NCI-H748 (cell line): ENCODE data around the gene RAB29.

Source experiments
- DNase-seq: peaks from one replicate; lab custom pipeline; 2025; ENCODE audit not compliant: unreplicated experiment; lab: John Stamatoyannopoulos, UW

The RAB29 gene

GRCh38 chr1:205766038-205766437 lies 9.2 kb downstream of the RAB29 start:
- no peak for DNase-seq

- no peak for DNase-seq
Measured at GRCh38 chr1:205764578-205764977, 10.7 kb downstream of the RAB29 start.

- DNase-seq = no peak
Measured at GRCh38 chr1:205763980-205764379, 11.3 kb downstream of the RAB29 start.

- DNase-seq = no peak
Measured at GRCh38 chr1:205760606-205761005, 14.7 kb downstream of the RAB29 start.

GRCh38 chr1:205756552-205756951 lies 18.7 kb downstream of the RAB29 start:
- DNase-seq = no peak

GRCh38 chr1:205754857-205755256 lies 20.4 kb downstream of the RAB29 start:
- no peak for DNase-seq

- DNase-seq = peak; percentile 6
Measured at GRCh38 chr1:205751036-205751651, 24.1 kb downstream of the RAB29 start.

- DNase-seq = peak; percentile 97
Measured at GRCh38 chr1:205750138-205751035, 24.9 kb downstream of the RAB29 start, which contains the start of gene NUCKS1. TSS of gene NUCKS1 (minus strand) at chr1:205750182. CDS start at chr1:205749973, 209 bp downstream.

GRCh38 chr1:205749234-205750137 lies 25.8 kb downstream of the RAB29 start:
- peak; percentile 95 for DNase-seq

- peak; percentile 62 for DNase-seq
Measured at GRCh38 chr1:205748403-205749233, 26.7 kb downstream of the RAB29 start.

GRCh38 chr1:205746757-205747412 lies 28.4 kb downstream of the RAB29 start:
- DNase-seq = no peak

- no peak for DNase-seq
Measured at GRCh38 chr1:205744403-205744802, 30.9 kb downstream of the RAB29 start.

- no peak for DNase-seq
Measured at GRCh38 chr1:205743977-205744376, 31.3 kb downstream of the RAB29 start.

- no peak for DNase-seq
Measured at GRCh38 chr1:205741681-205742080, 33.6 kb downstream of the RAB29 start.

- no peak for DNase-seq
Measured at GRCh38 chr1:205739348-205740160, 35.7 kb downstream of the RAB29 start.

- DNase-seq = no peak
Measured at GRCh38 chr1:205735218-205735617, 40.1 kb downstream of the RAB29 start.

GRCh38 chr1:205733438-205734175 lies 41.7 kb downstream of the RAB29 start:
- no peak for DNase-seq

GRCh38 chr1:205729945-205730610 lies 45.2 kb downstream of the RAB29 start:
- DNase-seq = no peak
